ENCODE measurements around the gene COBL.

The COBL gene

GRCh38 chr7:51255536-51256208, 60.9 kb downstream of the COBL start:
- DNase-seq (ENCODE audit: low read depth in 2 of 3, low spot score in 1 of 3): no peak

GRCh38 chr7:51255036-51255435, 61.6 kb downstream of the COBL start:
- no peak for DNase-seq (ENCODE audit: low read depth in 2 of 3, low spot score in 1 of 3)

- no peak for DNase-seq (ENCODE audit: low read depth in 2 of 3, low spot score in 1 of 3)
Observed at GRCh38 chr7:51253157-51253556, 63.5 kb downstream of the COBL start.

GRCh38 chr7:51251290-51251689, 65.3 kb downstream of the COBL start:
- no peak for DNase-seq (ENCODE audit: low read depth in 2 of 3, low spot score in 1 of 3)

- no peak for DNase-seq (ENCODE audit: low read depth in 2 of 3, low spot score in 1 of 3)
Observed at GRCh38 chr7:51250512-51250911, 66.1 kb downstream of the COBL start.

GRCh38 chr7:51249991-51250390, 66.6 kb downstream of the COBL start:
- no peak for DNase-seq (ENCODE audit: low read depth in 2 of 3, low spot score in 1 of 3)

GRCh38 chr7:51249187-51249945, 67.2 kb downstream of the COBL start:
- DNase-seq (ENCODE audit: low read depth in 2 of 3, low spot score in 1 of 3): no peak

GRCh38 chr7:51246258-51247245, 70.1 kb downstream of the COBL start:
- no peak for DNase-seq (ENCODE audit: low read depth in 2 of 3, low spot score in 1 of 3)

- no peak for DNase-seq (ENCODE audit: low read depth in 2 of 3, low spot score in 1 of 3)
Observed at GRCh38 chr7:51244885-51245284, 71.7 kb downstream of the COBL start.

- no peak for DNase-seq (ENCODE audit: low read depth in 2 of 3, low spot score in 1 of 3)
Observed at GRCh38 chr7:51244053-51244452, 72.6 kb downstream of the COBL start.

- DNase-seq (ENCODE audit: low read depth in 2 of 3, low spot score in 1 of 3): no peak
Observed at GRCh38 chr7:51243631-51244030, 73.0 kb downstream of the COBL start.

- DNase-seq (ENCODE audit: low read depth in 2 of 3, low spot score in 1 of 3): no peak
Observed at GRCh38 chr7:51242881-51243518, 73.6 kb downstream of the COBL start.

GRCh38 chr7:51242007-51242691, 74.5 kb downstream of the COBL start:
- DNase-seq (ENCODE audit: low read depth in 2 of 3, low spot score in 1 of 3): no peak

- DNase-seq (ENCODE audit: low read depth in 2 of 3, low spot score in 1 of 3): no peak
Observed at GRCh38 chr7:51240868-51241267, 75.7 kb downstream of the COBL start.

- DNase-seq (ENCODE audit: low read depth in 2 of 3, low spot score in 1 of 3): no peak
Observed at GRCh38 chr7:51239691-51240090, 76.9 kb downstream of the COBL start.

- DNase-seq (ENCODE audit: low read depth in 2 of 3, low spot score in 1 of 3): no peak
Observed at GRCh38 chr7:51238981-51239495, 77.6 kb downstream of the COBL start.

- DNase-seq (ENCODE audit: low read depth in 2 of 3, low spot score in 1 of 3): no peak
Observed at GRCh38 chr7:51237446-51238133, 79.0 kb downstream of the COBL start.

GRCh38 chr7:51236470-51237132, 80.0 kb downstream of the COBL start:
- no peak for DNase-seq (ENCODE audit: low read depth in 2 of 3, low spot score in 1 of 3)

Measured in stimulated activated CD4-positive, alpha-beta T cell treated with anti-CD3 and anti-CD28 coated beads, Interleukin-12 subunit alpha, Interleukin-12 subunit beta, amount 100 ng/mL, for 48 hours (primary cell).